HG02678 (cell line): ENCODE results near the gene KRTAP10-1.
"Not testable (repeated sequence)": the region's sequence is repeated elsewhere in the genome, so short reads cannot be mapped to it uniquely, and the experiment has no call there.

Experiments
- ATAC-seq: cut with Tn5 transposase; IDR thresholded peaks from one replicate; pipeline ENCODE4 v1.9.1; 2021; ENCODE audit warnings: mild to moderate bottlenecking, moderate library complexity; ENCODE audit not compliant: unreplicated experiment

The KRTAP10-1 gene

GRCh38 chr21:44539991-44540666 lies at the start of gene KRTAP10-1:
TSS of gene KRTAP10-1 (minus strand) at chr21:44540195. CDS start at chr21:44540150, 45 bp downstream.
- no peak for ATAC-seq

GRCh38 chr21:44589094-44589493 lies 49.1 kb upstream of the KRTAP10-1 start:
- no peak for ATAC-seq

DNA sequence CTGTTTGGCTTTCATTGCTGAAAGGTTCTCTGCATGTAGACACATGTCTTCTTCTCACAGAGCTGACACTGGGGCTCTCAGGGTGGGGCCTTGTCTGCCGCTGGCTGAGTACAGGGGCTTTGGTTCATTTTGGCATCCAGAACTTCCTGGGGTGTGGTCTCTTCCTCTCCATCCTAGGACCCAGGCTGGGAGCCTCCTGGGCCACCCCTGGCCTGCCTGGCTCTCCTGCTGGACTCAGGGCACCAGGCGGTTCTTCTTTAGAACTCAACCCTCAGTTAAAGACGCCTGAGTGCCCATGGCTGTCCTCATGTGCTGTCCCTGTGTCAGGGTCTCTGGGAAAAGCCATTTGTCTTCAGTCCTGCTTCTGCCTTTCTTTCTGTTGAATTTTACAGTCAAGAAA lies 45.9 kb upstream of the KRTAP10-1 start:
- no peak for ATAC-seq

DNA sequence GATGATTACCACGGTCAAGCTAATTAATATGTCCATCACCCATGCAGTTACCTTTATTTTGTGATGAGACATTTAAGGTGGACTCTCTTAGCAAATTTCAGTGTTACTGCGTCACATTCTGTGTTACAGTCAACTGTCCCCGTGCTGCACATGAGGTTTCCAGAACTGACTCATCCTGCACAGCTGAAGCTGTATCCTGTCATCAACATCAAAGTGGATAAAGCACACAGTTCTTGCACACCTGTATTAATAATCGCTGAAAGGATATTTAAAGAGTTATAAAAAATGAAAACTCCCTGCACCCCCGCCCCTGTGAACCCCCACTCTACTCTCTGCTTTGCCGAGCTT lies 43.8 kb upstream of the KRTAP10-1 start:
- no peak for ATAC-seq

DNA sequence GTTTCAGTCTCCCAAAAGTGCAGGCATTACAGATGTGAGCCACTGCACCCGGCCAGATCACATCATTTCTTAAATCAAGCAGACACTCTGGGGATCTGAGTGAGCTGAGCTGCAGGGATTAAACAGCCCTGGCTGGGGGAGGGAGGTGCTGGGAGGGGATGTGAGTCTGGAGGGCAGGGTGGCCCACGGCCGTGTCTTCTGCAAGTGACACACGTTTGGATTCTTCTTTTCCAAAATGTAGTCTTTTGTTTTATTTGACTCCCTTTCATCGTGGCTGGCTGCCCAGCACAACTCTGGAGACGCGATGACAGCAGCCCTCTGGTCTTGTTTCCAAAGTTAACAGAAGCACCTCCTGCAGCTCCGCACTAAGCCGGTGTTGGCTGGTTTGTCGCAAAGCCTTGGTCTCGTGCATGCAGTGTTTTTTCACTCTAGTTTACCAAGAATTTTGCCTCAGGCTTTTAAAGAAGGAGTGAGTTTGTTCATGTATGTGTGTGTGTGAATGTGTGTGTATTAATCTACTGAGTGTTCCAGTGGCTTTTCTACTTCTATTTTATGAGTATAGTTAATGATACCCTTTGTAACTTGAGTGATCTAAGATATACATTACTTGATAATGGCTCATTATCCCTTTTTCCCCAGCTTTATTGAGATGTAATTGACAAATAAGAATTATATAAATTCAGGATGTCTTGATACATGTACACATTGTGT lies 43.2 kb upstream of the KRTAP10-1 start:
- no peak for ATAC-seq

DNA sequence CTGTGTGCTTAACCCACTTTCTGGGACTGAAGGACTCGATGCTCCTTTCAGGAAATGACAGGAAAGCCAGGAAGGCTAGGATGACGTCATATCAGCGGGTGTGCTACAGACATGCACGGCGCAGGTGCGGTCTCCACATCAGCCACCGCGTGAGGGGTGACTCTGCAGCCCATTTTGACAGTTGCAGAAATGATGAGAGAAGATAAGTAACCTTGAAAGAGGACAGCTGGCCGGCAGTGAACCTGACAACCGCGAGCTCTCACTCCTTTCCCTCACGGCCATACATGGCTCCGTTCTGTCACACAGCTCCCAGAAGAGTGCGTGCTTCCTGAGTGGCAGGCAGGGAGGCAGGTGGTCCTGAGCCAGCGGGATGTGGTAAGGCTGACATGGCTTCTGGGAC lies 42.1 kb upstream of the KRTAP10-1 start:
- ATAC-seq, result no peak

DNA sequence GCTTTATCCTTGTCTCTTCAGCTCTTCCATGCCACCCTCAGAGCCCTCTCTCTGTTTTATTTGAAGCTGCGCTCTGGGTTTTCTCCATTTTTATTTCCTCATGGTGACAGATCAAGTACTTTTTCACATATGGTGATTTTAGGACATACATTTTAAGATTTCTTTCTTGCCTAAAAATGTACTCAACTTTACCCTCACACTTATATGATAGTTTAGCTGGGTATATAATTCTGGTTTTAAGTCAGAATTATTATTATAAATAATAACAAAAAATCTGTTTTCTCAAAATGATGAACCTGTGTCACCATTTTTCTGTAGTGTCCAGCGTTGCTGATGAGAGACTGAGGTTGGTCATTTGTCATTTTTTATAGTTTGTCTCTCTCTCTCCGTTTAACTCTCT lies 41.2 kb upstream of the KRTAP10-1 start:
- ATAC-seq, result no peak

DNA sequence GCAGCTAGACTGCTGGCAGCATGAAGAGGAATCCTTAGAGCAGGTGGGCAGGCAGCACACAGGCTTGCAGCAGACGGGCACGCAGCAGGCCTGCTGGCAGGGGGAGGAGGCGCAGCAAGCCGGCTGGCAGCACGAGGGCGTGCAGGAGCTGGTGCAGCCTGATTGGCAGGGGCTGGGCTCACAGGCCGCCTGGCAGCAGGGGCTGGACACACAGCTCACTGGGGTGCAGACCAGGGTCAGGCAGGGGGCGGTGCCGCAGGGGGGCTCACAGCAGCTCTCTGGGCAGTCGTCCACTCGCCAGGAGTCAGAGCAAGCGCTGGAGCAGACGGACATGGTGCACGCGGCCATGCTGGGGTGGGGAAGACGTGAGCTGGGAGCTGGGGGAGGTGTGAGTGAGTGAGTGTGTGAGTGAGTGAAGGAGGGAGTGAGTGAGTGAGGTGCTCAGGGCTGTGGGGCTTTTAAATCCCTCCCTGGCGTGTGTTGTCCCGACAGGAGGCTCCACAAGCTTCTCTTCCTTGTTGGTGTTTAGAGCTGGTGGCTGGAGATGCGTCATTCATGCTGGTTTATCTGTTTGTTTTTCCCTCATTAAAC lies 40.3 kb upstream of the KRTAP10-1 start, which contains the start of gene KRTAP10-5:
KRTAP10-5 (minus strand) TSS at position 374 of the 591 bp plus-strand sequence; CDS start at position 348, 26 bp downstream.
- ATAC-seq, result not testable (repeated sequence)

DNA sequence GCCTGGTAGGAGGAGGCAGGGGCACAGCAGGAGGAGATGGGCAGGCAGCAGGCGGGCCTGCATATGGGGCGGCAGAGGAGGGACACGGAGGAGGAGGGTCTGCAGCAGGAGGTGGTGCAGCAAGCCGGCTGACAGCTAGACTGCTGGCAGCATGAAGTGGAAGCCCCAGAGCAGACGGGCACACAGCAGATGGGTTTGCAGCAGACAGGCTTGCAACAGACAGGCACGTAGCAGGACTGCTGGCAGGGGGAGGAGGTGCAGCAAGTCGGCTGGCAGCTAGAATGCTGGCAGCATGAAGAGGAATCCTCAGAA lies 39.8 kb upstream of the KRTAP10-1 start:
- no peak for ATAC-seq

GRCh38 chr21:44579056-44579832 lies 39.2 kb upstream of the KRTAP10-1 start:
- ATAC-seq, result no peak

GRCh38 chr21:44578371-44579055 lies 38.5 kb upstream of the KRTAP10-1 start:
- no peak for ATAC-seq

DNA sequence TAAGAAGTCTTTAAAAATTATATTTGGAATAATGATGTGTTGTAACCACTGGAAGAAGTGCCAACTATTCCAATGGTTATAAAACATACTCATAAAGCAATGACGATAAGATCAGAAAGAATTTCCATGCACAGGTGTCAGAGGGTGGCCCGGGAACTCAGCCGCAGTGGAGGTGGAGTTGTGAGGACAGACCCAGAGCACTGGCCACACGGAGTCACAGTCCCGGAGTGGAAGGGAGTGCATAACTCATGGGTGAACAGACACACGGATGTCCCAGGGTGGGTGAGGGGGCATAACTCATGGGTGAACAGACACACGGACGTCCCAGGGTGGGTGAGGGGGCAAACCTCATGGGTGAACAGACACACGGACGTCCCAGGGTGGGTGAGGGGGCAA lies 36.0 kb upstream of the KRTAP10-1 start:
- no peak for ATAC-seq

DNA sequence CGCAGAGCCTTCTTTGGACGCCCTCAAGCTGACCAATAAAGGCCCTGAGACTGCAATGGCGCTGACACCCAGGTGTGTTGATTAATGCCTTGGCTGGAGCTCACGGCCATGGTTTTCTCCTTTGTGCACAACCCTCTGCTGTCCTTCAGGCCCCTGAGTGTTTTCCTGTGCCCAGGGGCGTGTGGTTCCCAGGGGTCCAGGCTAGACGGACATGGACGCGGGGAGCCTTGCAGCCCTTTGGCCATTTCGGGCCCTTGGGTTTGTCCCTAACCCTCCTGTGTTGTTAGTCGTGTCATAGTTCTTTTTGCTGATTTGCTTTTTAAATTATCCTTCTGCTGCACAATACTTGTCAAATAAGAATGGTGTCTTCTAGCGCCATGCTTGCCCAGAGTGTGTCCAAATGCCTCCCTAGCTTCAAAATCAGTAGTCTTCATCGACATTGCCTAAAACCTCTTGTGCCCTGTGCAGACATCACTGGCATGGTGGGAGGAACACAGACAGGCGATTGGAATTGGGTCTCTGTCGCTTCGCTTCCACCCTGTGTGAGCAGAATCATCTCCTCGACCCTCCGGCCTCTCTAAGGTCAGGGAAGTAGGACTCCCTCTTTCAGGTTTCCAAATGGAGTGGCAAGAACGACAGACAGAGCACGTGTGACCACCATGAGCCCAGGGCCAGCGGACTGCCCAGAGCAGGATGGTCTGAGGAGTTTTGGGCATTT lies 35.5 kb upstream of the KRTAP10-1 start:
- no peak for ATAC-seq

DNA sequence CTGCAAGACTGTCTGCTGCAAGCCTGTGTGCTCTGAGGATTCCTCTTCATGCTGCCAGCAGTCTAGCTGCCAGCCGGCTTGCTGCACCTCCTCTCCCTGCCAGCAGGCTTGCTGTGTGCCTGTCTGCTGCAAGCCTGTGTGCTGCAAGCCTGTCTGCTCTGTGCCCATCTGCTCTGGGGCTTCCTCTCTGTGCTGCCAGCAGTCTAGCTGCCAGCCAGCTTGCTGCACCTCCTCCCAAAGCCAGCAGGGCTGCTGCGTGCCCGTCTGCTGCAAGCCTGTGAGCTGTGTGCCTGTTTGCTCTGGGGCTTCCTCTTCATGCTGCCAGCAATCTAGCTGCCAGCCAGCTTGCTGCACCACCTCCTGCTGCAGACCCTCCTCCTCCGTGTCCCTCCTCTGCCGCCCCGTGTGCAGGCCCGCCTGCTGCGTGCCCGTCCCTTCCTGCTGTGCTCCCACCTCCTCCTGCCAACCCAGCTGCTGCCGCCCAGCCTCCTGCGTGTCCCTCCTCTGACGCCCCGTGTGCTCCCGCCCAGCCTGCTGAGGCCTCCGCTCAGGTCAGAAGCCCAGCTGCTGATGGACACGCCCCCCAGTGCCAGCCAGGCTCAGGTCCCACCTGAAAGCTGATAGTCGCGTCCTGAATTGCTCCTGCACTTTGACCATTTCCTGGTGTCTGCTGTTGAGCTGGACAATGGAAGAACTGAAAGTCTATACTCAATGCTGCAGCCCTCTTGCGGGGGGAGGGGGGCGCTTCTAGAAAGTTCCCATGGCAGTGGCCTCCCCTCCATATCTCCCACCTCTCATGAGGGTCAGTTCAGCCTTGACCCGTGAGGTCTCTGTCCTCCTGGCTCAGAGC lies 34.7 kb upstream of the KRTAP10-1 start:
- no peak for ATAC-seq

DNA sequence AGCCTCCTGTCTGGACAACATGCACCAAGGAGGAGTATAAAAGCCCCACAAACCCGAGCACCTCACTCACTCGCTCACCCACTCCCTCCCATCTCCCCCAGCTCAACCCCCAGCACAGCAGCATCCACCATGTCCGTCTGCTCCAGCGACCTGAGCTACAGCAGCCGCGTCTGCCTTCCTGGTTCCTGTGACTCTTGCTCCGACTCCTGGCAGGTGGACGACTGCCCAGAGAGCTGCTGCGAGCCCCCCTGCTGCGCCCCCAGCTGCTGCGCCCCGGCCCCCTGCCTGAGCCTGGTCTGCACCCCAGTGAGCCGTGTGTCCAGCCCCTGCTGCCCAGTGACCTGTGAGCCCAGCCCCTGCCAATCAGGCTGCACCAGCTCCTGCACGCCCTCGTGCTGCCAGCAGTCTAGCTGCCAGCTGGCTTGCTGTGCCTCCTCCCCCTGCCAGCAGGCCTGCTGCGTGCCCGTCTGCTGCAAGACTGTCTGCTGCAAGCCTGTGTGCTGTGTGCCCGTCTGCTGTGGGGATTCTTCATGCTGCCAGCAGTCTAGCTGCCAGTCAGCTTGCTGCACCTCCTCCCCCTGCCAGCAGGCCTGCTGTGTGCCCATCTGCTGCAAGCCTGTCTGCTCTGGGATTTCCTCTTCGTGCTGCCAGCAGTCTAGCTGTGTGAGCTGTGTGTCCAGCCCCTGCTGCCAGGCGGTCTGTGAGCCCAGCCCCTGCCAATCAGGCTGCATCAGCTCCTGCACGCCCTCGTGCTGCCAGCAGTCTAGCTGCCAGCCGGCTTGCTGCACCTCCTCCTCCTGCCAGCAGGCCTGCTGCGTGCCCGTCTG lies 33.8 kb upstream of the KRTAP10-1 start, which contains the start of gene KRTAP10-4:
KRTAP10-4 (plus strand) TSS at position 100 of the 827 bp plus-strand sequence; CDS start at position 130, 30 bp downstream.
- ATAC-seq, result not testable (repeated sequence)

DNA sequence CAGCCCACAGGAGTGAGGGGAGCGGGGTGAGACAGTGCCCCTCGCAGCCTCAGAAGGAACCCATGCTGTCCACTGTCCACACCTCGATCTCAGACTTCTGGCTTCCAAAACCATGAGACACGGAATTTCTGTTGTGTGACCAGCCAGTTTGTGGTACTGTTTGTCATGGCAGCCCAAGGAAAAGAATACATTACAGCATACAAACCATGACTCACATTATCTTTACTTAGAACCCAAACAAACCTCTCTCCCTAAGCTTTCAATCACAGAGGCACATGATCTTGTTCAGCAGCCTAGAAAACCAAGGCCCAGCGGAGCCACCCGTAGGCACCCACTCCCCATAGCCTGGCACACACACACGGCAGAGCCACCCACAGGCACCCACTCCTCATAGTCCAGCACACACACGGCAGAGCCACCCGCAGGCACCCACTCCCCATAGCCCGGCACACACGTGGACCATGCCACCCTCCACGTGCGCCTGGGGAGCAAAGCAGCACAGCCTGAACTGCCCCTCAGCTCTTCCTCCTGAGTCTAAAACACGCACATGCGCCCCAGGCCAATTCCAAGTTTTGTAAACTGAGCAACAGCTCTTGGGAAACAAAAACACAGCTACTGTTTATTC lies 33.1 kb upstream of the KRTAP10-1 start:
- ATAC-seq, result no peak

- no peak for ATAC-seq
These were observed 32.1 kb upstream of the KRTAP10-1 start for GRCh38 chr21:44571844-44572782.
